Measurements from ENCODE around the gene CDC42SE1. TPM values are rescaled to one million over a fixed set of nuclear protein-coding genes. Genes with fewer than 3 reads are reported as not detected.
A peak's percentile ranks its signal among the peaks of the same experiment; 100 is the strongest.

The CDC42SE1 gene
- total RNA-seq, 5 donors from 2014 or later (not counting 1 experiment from before 2014, with no cell fraction given), result 419 to 475 (median 450) TPM

- no peak for DNase-seq
- peaks cover 0 to 5% of the 10 kb centered on the region in 2 donors for H3K36me3 ChIP-seq (ENCODE audit: control insufficient read depth in 2 of 2, extremely low read depth in 1 of 2, insufficient read depth in 1 of 2, low read length in 1 of 2)
These were observed 16.3 kb downstream of the CDC42SE1 start for GRCh38 chr1:151043163-151043562.

GRCh38 chr1:151039521-151039920 lies 19.9 kb downstream of the CDC42SE1 start:
- H3K9me3 Mint-ChIP-seq, result no peaks in the 10 kb centered on the region
- Histone ChIP-seq H3K9me3 (no peaks in the 10 kb centered on the region), H3K4me1 (ENCODE audit: control insufficient read depth in 1 of 2, extremely low read depth in 1 of 2, insufficient read depth in 2 of 2, low read length in 2 of 2) (peaks cover 0 to 3% of the 10 kb centered on the region in 2 experiments), H3K4me3 (ENCODE audit: control insufficient read depth in 1 of 2, extremely low read depth in 1 of 2, low read length in 1 of 2) (no peak overlapping the region), H3K27me3 (replicated peaks in 1 of 2; ENCODE audit: control insufficient read depth in 2 of 2, extremely low read depth in 1 of 2, insufficient read depth in 2 of 2, low read length in 1 of 2) (no peaks in the 10 kb centered on the region), H3K27ac (ENCODE audit: low read length) (no peak overlapping the region), H3K36me3 (ENCODE audit: control insufficient read depth in 2 of 2, extremely low read depth in 1 of 2, insufficient read depth in 1 of 2, low read length in 1 of 2) (peaks cover 0 to 13% of the 10 kb centered on the region in 2 donors)
- peaks cover 20% of the 10 kb centered on the region for H3K36me3 Mint-ChIP-seq
- ChIA-PET CTCF (interaction anchor here in 1 of 2 donors (1.1 kb wide), 1 partner anchor 35 kb away, joined by 6 read pairs; no protein-coding TSS in a partner anchor), POLR2A (no interaction called here)
- H3K4me3 Mint-ChIP-seq, result no peak overlapping the region
- no peak for DNase-seq
- H3K27me3 Mint-ChIP-seq, result no peaks in the 10 kb centered on the region
- H3K27ac Mint-ChIP-seq, result no peak overlapping the region
- 97% methylated on average over 3 of the region's 3 CpGs for WGBS (ENCODE audit: insufficient coverage)
- peaks cover 23 to 34% (median 24%) of the 10 kb centered on the region in 3 donors for H3K4me1 Mint-ChIP-seq
- ATAC-seq (replicated peaks in 1 of 4), result no peak

More at GRCh38 chr1:151043163-151043562, 16.3 kb downstream of the CDC42SE1 start:
- Histone ChIP-seq H3K9me3 (no peaks in the 10 kb centered on the region), H3K4me1 (ENCODE audit: control insufficient read depth in 1 of 2, extremely low read depth in 1 of 2, insufficient read depth in 2 of 2, low read length in 2 of 2) (peaks cover 4 to 20% of the 10 kb centered on the region in 2 experiments), H3K27me3 (replicated peaks in 1 of 2; ENCODE audit: control insufficient read depth in 2 of 2, extremely low read depth in 1 of 2, insufficient read depth in 2 of 2, low read length in 1 of 2) (no peaks in the 10 kb centered on the region), H3K27ac (ENCODE audit: low read length) (no peak overlapping the region), H3K4me3 (ENCODE audit: control insufficient read depth in 1 of 2, extremely low read depth in 1 of 2, low read length in 1 of 2) (no peak overlapping the region)
- POLR2A ChIA-PET, result no interaction called here
- CTCF ChIA-PET, result interaction anchor here in 1 of 2 donors (0.6 to 1.8 kb wide), 3 partner anchors 19 to 57 kb away, joined by 3 to 7 read pairs (median 3); partner anchors contain the start of gene GABPB2
- no CpG with 5 or more reads among the region's 1 CpG for WGBS (ENCODE audit: insufficient coverage)
- Mint-ChIP-seq H3K27ac (peak overlapping the region; percentile 50 to 68), H3K4me3 (no peak overlapping the region), H3K36me3 (peaks cover 10% of the 10 kb centered on the region), H3K27me3 (no peaks in the 10 kb centered on the region), H3K4me1 (peaks cover 31 to 38% (median 32%) of the 10 kb centered on the region in 3 donors), H3K9me3 (no peaks in the 10 kb centered on the region)
- no peak for ATAC-seq (replicated peaks in 1 of 4)

GRCh38 chr1:151037032-151037431 lies 22.4 kb downstream of the CDC42SE1 start:
- Mint-ChIP-seq H3K36me3 (peaks cover 24% of the 10 kb centered on the region), H3K27me3 (no peaks in the 10 kb centered on the region), H3K4me1 (peaks cover 9 to 20% (median 11%) of the 10 kb centered on the region in 3 donors), H3K9me3 (no peaks in the 10 kb centered on the region), H3K4me3 (no peak overlapping the region), H3K27ac (peak overlapping the region in 1 of 2 donors; percentile 72)
- ChIA-PET POLR2A (no interaction called here), CTCF (no interaction called here)
- Histone ChIP-seq H3K4me1 (ENCODE audit: control insufficient read depth in 1 of 2, extremely low read depth in 1 of 2, insufficient read depth in 2 of 2, low read length in 2 of 2) (no peaks in the 10 kb centered on the region), H3K4me3 (ENCODE audit: control insufficient read depth in 1 of 2, extremely low read depth in 1 of 2, low read length in 1 of 2) (no peak overlapping the region), H3K27me3 (replicated peaks in 1 of 2; ENCODE audit: control insufficient read depth in 2 of 2, extremely low read depth in 1 of 2, insufficient read depth in 2 of 2, low read length in 1 of 2) (no peaks in the 10 kb centered on the region), H3K9me3 (no peaks in the 10 kb centered on the region), H3K27ac (ENCODE audit: low read length) (no peak overlapping the region), H3K36me3 (ENCODE audit: control insufficient read depth in 2 of 2, extremely low read depth in 1 of 2, insufficient read depth in 1 of 2, low read length in 1 of 2) (peaks cover 5 to 24% of the 10 kb centered on the region in 2 donors)
- WGBS (ENCODE audit: insufficient coverage), result 100% methylated on average over 3 of the region's 6 CpGs
- ATAC-seq (replicated peaks in 1 of 4) (no peak), DNase-seq (no peak)

- H3K9me3 Mint-ChIP-seq, result no peaks in the 10 kb centered on the region
- Histone ChIP-seq H3K36me3 (ENCODE audit: control insufficient read depth in 2 of 2, extremely low read depth in 1 of 2, insufficient read depth in 1 of 2, low read length in 1 of 2) (peaks cover 5 to 26% of the 10 kb centered on the region in 2 donors), H3K4me1 (ENCODE audit: control insufficient read depth in 1 of 2, extremely low read depth in 1 of 2, insufficient read depth in 2 of 2, low read length in 2 of 2) (no peaks in the 10 kb centered on the region), H3K27ac (ENCODE audit: low read length) (no peak within 1 kb of the TSS), H3K27me3 (replicated peaks in 1 of 2; ENCODE audit: control insufficient read depth in 2 of 2, extremely low read depth in 1 of 2, insufficient read depth in 2 of 2, low read length in 1 of 2) (no peaks in the 10 kb centered on the region), H3K9me3 (no peaks in the 10 kb centered on the region), H3K4me3 (ENCODE audit: control insufficient read depth in 1 of 2, extremely low read depth in 1 of 2, low read length in 1 of 2) (no peak within 1 kb of the TSS)
- H3K4me3 Mint-ChIP-seq, result no peak within 1 kb of the TSS
- WGBS (ENCODE audit: insufficient coverage), result no CpG with 5 or more reads among the region's 2 CpGs
- H3K27me3 Mint-ChIP-seq, result no peaks in the 10 kb centered on the region
- DNase-seq (no peak), ATAC-seq (replicated peaks in 1 of 4) (no peak)
- H3K4me1 Mint-ChIP-seq, result peaks cover 9 to 20% (median 11%) of the 10 kb centered on the region in 3 donors
- CTCF ChIA-PET, result no interaction called here
- H3K36me3 Mint-ChIP-seq, result peaks cover 28% of the 10 kb centered on the region
- POLR2A ChIA-PET, result no interaction called here
- H3K27ac Mint-ChIP-seq, result peak within 1 kb of the TSS; percentile 63 to 82
These were observed 23.1 kb downstream of the CDC42SE1 start, which contains the start of gene BNIPL for GRCh38 chr1:151036356-151036755. BNIPL (plus strand) TSS chr1:151036586; CDS start chr1:151036726, 140 bp downstream.

GRCh38 chr1:151035167-151035566 lies 24.3 kb downstream of the CDC42SE1 start:
- H3K4me1 Mint-ChIP-seq, result peaks cover 9 to 20% (median 11%) of the 10 kb centered on the region in 3 donors
- DNase-seq, result no peak
- Histone ChIP-seq H3K4me1 (ENCODE audit: control insufficient read depth in 1 of 2, extremely low read depth in 1 of 2, insufficient read depth in 2 of 2, low read length in 2 of 2) (no peaks in the 10 kb centered on the region), H3K27me3 (replicated peaks in 1 of 2; ENCODE audit: control insufficient read depth in 2 of 2, extremely low read depth in 1 of 2, insufficient read depth in 2 of 2, low read length in 1 of 2) (no peaks in the 10 kb centered on the region), H3K9me3 (no peaks in the 10 kb centered on the region), H3K36me3 (ENCODE audit: control insufficient read depth in 2 of 2, extremely low read depth in 1 of 2, insufficient read depth in 1 of 2, low read length in 1 of 2) (peaks cover 8 to 37% of the 10 kb centered on the region in 2 donors), H3K4me3 (ENCODE audit: control insufficient read depth in 1 of 2, extremely low read depth in 1 of 2, low read length in 1 of 2) (no peak overlapping the region), H3K27ac (ENCODE audit: low read length) (no peak overlapping the region)
- ChIA-PET CTCF (interaction anchor here in 1 of 2 donors (1.4 kb wide), 1 partner anchor 65 kb away, joined by 10 read pairs; no protein-coding TSS in a partner anchor), POLR2A (no interaction called here)
- H3K27me3 Mint-ChIP-seq, result no peaks in the 10 kb centered on the region
- no peak overlapping the region for H3K4me3 Mint-ChIP-seq
- H3K27ac Mint-ChIP-seq, result peak overlapping the region; percentile 60 to 73
- H3K9me3 Mint-ChIP-seq, result no peaks in the 10 kb centered on the region
- H3K36me3 Mint-ChIP-seq, result peaks cover 37% of the 10 kb centered on the region
- no peak for ATAC-seq (replicated peaks in 1 of 4)
- no CpG with 5 or more reads among the region's 3 CpGs for WGBS (ENCODE audit: insufficient coverage)

- WGBS (ENCODE audit: insufficient coverage), result 97% methylated on average over 3 of the region's 8 CpGs
- ATAC-seq (replicated peaks in 1 of 4), result no peak
- Histone ChIP-seq H3K4me3 (ENCODE audit: control insufficient read depth in 1 of 2, extremely low read depth in 1 of 2, low read length in 1 of 2) (no peak overlapping the region), H3K36me3 (ENCODE audit: control insufficient read depth in 2 of 2, extremely low read depth in 1 of 2, insufficient read depth in 1 of 2, low read length in 1 of 2) (peaks cover 10 to 57% of the 10 kb centered on the region in 2 donors), H3K4me1 (ENCODE audit: control insufficient read depth in 1 of 2, extremely low read depth in 1 of 2, insufficient read depth in 2 of 2, low read length in 2 of 2) (no peaks in the 10 kb centered on the region), H3K27ac (ENCODE audit: low read length) (no peak overlapping the region), H3K9me3 (no peaks in the 10 kb centered on the region), H3K27me3 (replicated peaks in 1 of 2; ENCODE audit: control insufficient read depth in 2 of 2, extremely low read depth in 1 of 2, insufficient read depth in 2 of 2, low read length in 1 of 2) (no peaks in the 10 kb centered on the region)
- H3K9me3 Mint-ChIP-seq, result no peaks in the 10 kb centered on the region
- H3K36me3 Mint-ChIP-seq, result peaks cover 50% of the 10 kb centered on the region
- CTCF ChIA-PET, result interaction anchor here in 1 of 2 donors (0.6 to 0.7 kb wide), 2 partner anchors 8 to 828 kb away, joined by 3 to 4 read pairs; no protein-coding TSS in a partner anchor
- H3K27ac Mint-ChIP-seq, result no peak overlapping the region
- no peak for DNase-seq
- H3K27me3 Mint-ChIP-seq, result no peaks in the 10 kb centered on the region
- no peak overlapping the region for H3K4me3 Mint-ChIP-seq
- POLR2A ChIA-PET, result interaction anchor here (0.5 to 1.0 kb wide), 2 partner anchors 13 to 15 kb away, joined by 9 read pairs; partner anchors contain the start of gene C1orf56 (in 1 of the 2)
- H3K4me1 Mint-ChIP-seq, result peaks cover 9 to 17% (median 10%) of the 10 kb centered on the region in 3 donors
These were observed 27.3 kb downstream of the CDC42SE1 start for GRCh38 chr1:151032164-151032563.

Measured in T-cell (primary cell).